GM19397 (cell line): Measurements from ENCODE around the gene DUSP19.
"Not testable (repeated sequence)": the region's sequence is repeated elsewhere in the genome, so short reads cannot be mapped to it uniquely, and the experiment has no call there.

Source experiments
- ATAC-seq: cut with Tn5 transposase; IDR thresholded peaks from one replicate; pipeline ENCODE4 v1.9.1; 2021; ENCODE audit warnings: mild to moderate bottlenecking, moderate library complexity; ENCODE audit not compliant: unreplicated experiment

Gene DUSP19

GRCh38 chr2:183078464-183079138, at the start of gene DUSP19:
Gene DUSP19 (plus strand): TSS chr2:183078747. CDS start chr2:183078934, 187 bp downstream.
- ATAC-seq = peak; percentile 89

GRCh38 chr2:183029219-183029618, 49.3 kb upstream of the DUSP19 start:
- no peak for ATAC-seq

DNA sequence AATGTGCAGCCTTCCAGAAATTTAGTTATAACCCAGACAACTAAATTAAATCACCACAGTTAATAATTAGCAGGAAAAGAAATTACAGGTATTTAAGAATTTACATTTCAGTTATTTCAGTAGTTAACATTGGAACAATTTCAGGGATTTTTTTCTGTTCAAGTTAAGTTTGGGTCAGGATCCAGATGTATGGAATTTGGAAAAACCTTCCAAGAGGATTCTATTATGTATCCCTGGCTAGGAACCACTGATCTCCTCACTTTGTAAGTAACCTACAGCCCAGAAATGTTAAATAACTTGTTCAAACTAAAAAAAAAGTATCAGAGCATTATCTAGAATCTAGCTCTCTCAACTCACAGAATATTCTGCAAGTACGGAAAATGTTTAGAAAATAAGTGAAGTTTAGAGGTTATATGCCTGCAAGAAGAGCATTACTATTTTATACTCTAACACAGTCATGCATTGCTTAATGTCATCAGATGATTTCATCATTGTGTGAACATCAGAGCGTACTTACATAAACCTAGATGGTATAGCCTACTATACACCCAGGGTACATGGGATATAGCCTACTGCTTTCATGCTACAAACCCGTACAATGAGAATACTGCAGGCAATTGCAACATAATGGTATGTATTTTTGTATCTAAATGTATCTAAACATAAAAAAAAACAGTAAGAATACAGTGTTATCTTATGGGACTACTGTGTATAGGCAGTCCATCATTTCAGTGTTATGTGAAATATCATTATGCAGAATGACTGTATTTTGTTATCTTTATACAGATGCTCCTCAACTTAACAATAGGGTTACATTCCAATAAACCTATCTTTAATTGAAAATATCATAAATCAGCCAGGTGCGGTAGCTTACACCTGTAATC, 46.4 kb upstream of the DUSP19 start:
- ATAC-seq = no peak

DNA sequence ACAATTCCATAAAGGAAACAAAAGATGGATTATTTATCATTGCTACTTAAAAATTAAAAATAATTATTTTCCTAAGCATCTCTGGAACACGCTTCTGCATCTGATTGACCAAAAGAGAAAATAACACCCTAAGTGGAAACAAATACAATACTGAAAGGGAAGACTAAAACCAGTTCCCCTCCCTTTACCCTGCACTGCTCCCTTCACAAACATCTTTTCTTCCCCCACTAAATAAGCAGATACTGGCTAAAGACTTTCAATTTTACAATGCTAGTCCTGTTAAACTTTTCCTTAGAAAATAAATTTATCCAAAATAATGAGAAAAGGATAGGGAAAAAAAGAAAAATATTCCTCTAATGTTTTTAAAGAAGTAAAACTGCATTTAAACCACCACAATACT, 44.6 kb upstream of the DUSP19 start:
- ATAC-seq = no peak

DNA sequence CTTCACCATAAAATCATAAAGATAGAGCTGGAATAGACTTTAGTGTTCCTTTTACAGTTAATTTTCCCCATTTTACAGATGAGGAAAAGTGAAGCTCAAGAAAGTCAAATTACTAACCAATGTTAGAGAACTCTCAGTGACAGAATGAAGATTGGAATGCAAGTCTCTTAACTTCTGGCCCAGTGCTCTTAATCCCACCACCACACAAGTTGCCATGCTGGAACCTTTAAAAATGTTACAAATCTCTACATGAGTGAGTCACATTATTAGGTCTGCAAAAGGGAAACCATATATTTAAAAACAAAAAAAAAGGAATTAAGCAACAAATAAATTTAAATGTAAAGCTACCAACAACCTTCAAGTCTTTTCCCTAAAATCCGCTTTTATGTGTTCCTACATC, 43.7 kb upstream of the DUSP19 start:
- no peak for ATAC-seq

GRCh38 chr2:183035298-183035953, 43.1 kb upstream of the DUSP19 start:
- ATAC-seq = no peak

GRCh38 chr2:183035954-183036669, 42.4 kb upstream of the DUSP19 start:
- peak; percentile 27 for ATAC-seq

DNA sequence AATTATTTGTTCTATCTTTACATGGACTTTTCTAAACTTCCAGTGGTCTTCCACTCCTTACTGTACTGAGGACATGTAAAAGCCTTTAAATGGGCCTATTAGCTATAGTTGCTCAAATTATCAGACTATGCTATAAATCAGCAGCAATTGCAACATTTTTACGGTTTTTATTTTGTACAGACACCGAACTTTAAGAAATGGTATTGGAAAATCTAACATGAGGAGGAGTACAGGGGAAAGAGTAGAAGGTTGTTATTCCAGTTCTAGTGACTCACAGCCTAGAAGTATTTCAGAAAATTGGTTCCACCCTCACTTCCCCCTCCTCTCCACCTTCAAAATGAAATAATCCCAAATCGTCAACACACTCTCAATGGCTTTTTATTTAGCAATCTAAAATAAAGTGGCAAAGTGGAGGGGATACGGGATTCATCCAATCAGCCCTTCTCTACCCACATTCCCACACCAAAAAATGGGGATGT, 41.4 kb upstream of the DUSP19 start:
- ATAC-seq = no peak

- ATAC-seq = peak; percentile 51
Measured at GRCh38 chr2:183037553-183038340, 40.8 kb upstream of the DUSP19 start.

GRCh38 chr2:183038341-183039300, 39.9 kb upstream of the DUSP19 start, which contains the start of gene NCKAP1:
Gene NCKAP1 (minus strand): TSS chr2:183038457. CDS start chr2:183038099, 358 bp downstream.
- ATAC-seq = peak; percentile 83

GRCh38 chr2:183040604-183041003, 37.9 kb upstream of the DUSP19 start:
- ATAC-seq = no peak

- not testable (repeated sequence) for ATAC-seq
Measured at GRCh38 chr2:183043580-183043979, 35.0 kb upstream of the DUSP19 start.

DNA sequence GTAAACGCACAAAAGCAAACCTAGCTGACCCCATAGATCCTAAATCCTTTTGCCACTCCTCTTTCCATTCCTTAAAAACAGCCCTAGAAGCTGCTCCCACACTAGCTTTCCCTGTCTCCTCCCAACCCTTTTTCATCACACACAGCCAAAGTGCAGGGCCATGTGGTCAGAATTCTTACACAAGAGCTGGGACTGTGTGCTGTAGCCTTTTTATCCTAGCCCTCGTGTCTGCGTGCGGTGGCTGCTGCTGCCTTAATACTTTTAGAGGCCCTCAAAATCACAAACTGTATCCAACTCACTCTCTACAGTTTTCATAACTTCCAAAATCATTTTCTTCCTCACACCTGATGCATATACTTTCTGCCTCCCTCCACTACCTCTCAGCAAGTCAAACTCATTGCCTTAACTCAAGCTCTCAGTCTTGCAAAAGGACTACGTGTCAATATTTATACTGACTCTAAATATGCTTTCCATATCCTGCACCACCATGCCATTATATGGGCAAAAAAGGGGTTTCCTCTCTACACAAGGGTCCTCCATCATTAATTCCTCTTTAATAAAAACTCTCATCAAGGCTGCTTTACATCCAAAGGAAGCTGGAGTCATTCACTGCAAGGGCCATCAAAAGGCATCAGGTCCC, 30.9 kb upstream of the DUSP19 start:
- not testable (repeated sequence) for ATAC-seq

- ATAC-seq = no peak
Measured at GRCh38 chr2:183049420-183049819, 29.1 kb upstream of the DUSP19 start.

- peak; percentile 43 for ATAC-seq
Measured at GRCh38 chr2:183057333-183057985, 21.1 kb upstream of the DUSP19 start.

GRCh38 chr2:183059561-183059960, 19.0 kb upstream of the DUSP19 start:
- ATAC-seq = no peak

GRCh38 chr2:183060571-183061231, 17.8 kb upstream of the DUSP19 start:
- ATAC-seq = no peak
